Measurements from ENCODE around the gene RAB31. TPM values are rescaled to one million over a fixed set of nuclear protein-coding genes. Genes with fewer than 3 reads are reported as not detected.

The RAB31 gene
- total and polyA plus RNA-seq, 2 of the 13 experiments (the other 11 are each of a cell fraction or from before 2014, with no cell fraction given), result 1.1 to 1.7 TPM

DNA sequence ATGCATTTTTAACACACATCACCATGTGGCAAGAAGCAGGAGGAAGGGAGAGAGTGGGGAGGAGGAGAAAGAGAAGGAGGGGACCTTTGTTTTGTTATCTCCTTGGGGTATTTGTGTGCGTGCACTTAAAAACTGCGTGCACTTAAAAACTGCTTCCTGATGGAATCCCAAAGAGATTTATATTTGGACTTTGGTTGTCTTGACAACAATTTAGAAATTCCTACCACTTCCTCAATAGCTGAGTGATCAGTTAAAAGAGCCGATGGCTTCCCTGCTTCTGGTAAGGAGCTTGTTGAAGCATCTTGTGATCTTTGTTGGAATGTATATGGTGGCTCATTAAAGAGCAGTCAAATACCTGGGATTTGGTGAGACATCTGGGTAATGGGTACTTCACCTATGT is 4.5 kb downstream of the RAB31 start:
- H3K36me3 ChIP-seq (replicated peaks in 1 of 2; ENCODE audit: control insufficient read depth in 1 of 2, insufficient read depth in 2 of 2, low read length in 2 of 2), result no peaks in the 10 kb centered on the region

DNA sequence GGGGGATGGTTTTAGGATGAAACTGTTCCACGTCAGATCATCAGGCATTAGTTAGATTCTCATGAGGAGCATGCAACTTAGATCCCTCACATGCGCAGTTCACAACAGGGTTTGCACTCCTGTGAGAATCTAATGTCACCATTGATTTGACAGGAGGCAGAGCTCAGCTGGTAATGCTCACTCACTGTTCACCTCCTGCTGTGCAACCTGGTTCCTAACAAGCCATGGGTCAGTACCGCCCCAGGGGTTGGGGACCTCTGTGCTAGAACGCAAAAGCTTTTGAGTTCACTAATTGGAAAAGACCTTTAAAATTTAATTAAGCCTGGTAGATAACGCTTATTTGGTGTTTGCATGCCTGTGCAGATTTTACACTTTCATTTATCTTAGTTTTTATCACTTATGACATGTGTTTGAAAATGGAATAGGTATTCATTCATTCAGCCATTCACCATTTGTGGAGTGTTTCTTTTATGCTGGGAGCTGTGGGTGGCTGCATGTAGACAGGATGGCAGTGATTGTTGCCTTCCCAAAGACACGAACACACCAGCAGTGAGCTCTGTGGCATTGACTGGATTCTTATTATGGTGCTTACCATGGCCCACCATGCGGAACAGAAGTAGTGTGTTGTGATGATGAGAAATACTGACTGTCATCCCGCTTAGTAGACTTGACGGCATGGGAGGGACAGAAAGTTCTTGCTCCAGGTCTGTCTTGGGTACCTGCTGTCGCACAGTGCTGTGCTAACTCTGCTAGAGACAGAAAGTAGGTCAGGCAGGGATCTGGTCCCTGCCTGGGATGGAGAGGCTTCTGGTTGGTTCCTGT is 6.4 kb downstream of the RAB31 start:
- no peak for FAIRE-seq
- CTCF ChIA-PET (ENCODE audit: low intra/inter-chr PET ratio, low total read pairs), result no interaction called here
- TF ChIP-seq ZNF720 (CRISPR knock-in tag; IDR thresholded peaks at IDR 0.05), result no peak
- no peak for TF ChIP-seq ZNF883 (CRISPR knock-in tag; IDR thresholded peaks at IDR 0.05; ENCODE audit: not compliant biosample characterization)
- TF ChIP-seq FOXK2 (IDR thresholded peaks at IDR 0.05), result no peak
- TF ChIP-seq DPF2 (CRISPR knock-in tag; IDR thresholded peaks at IDR 0.05; ENCODE audit: borderline replicate concordance, low read depth), result no peak
- TF ChIP-seq, protein P1, sequence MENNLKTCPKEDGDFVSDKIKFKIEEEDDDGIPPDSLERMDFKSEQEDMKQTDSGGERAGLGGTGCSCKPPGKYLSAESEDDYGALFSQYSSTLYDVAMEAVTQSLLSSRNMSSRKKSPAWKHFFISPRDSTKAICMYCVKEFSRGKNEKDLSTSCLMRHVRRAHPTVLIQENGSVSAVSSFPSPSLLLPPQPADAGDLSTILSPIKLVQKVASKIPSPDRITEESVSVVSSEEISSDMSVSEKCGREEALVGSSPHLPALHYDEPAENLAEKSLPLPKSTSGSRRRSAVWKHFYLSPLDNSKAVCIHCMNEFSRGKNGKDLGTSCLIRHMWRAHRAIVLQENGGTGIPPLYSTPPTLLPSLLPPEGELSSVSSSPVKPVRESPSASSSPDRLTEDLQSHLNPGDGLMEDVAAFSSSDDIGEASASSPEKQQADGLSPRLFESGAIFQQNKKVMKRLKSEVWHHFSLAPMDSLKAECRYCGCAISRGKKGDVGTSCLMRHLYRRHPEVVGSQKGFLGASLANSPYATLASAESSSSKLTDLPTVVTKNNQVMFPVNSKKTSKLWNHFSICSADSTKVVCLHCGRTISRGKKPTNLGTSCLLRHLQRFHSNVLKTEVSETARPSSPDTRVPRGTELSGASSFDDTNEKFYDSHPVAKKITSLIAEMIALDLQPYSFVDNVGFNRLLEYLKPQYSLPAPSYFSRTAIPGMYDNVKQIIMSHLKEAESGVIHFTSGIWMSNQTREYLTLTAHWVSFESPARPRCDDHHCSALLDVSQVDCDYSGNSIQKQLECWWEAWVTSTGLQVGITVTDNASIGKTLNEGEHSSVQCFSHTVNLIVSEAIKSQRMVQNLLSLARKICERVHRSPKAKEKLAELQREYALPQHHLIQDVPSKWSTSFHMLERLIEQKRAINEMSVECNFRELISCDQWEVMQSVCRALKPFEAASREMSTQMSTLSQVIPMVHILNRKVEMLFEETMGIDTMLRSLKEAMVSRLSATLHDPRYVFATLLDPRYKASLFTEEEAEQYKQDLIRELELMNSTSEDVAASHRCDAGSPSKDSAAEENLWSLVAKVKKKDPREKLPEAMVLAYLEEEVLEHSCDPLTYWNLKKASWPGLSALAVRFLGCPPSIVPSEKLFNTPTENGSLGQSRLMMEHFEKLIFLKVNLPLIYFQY (CRISPR knock-in tag; IDR thresholded peaks at IDR 0.05; ENCODE audit: borderline replicate concordance), result no peak
- no peak for TF ChIP-seq FOSL2 (CRISPR knock-in tag; IDR thresholded peaks at IDR 0.05)
- in situ Hi-C loops (cut with HindIII; ENCODE audit: extremely low pct_ligation_motif_present, low pct_unique_long_range_greater_than_20kb), result no loop called here
- no peak overlapping the region for H3K9ac ChIP-seq (ENCODE audit: insufficient read depth, low read depth, low read length)
- no peak overlapping the region for H3K27ac ChIP-seq (ENCODE audit: extremely low read length, insufficient read depth, low read length)
- no peaks in the 10 kb centered on the region for H3K9me3 ChIP-seq (ENCODE audit: low read length)
- WGBS (ENCODE audit: low lambda C conversion rate), result 78% methylated on average over 10 of the region's 10 CpGs
- H3K27me3 ChIP-seq (ENCODE audit: control insufficient read depth in 1 of 2, insufficient read depth in 2 of 2, low read length in 2 of 2), result peaks cover 0 to 16% of the 10 kb centered on the region in 2 experiments; a peak in 4 of 5 replicates
- POLR2A ChIA-PET, result no interaction called here
- H3K4me1 ChIP-seq (ENCODE audit: insufficient read depth, low read length), result no peaks in the 10 kb centered on the region
- H2AFZ ChIP-seq (ENCODE audit: low read length), result no peak overlapping the region
- no peak overlapping the region for H3K4me3 ChIP-seq (replicated peaks in 1 of 3; ENCODE audit: insufficient read depth in 1 of 3, low read depth in 2 of 3, low read length in 3 of 3)
- no peak for ATAC-seq
- intact Hi-C loops (cut with micrococcal nuclease; ENCODE audit: unreplicated experiment), result no loop called here
- H3K79me2 ChIP-seq (ENCODE audit: insufficient read depth, low read length), result no peaks in the 10 kb centered on the region
- no peak for DNase-seq (ENCODE audit: low spot score)
- H4K20me1 ChIP-seq (ENCODE audit: insufficient read depth, low read length), result no peaks in the 10 kb centered on the region
- BruUV-seq (replicated peaks), result no TSS peak
- no peaks in the 10 kb centered on the region for H3K36me3 ChIP-seq (replicated peaks in 1 of 2; ENCODE audit: control insufficient read depth in 1 of 2, insufficient read depth in 2 of 2, low read length in 2 of 2)
- no peak overlapping the region for H3K4me2 ChIP-seq (ENCODE audit: low read depth, low read length)

More for the DNA sequence above, 4.5 kb downstream of the RAB31 start:
- H3K27ac ChIP-seq (ENCODE audit: extremely low read length, insufficient read depth, low read length), result no peak overlapping the region
- DNase-seq (ENCODE audit: low spot score) (no peak), FAIRE-seq (no peak), ATAC-seq (no peak)
- peaks cover 1 to 31% of the 10 kb centered on the region in 2 experiments; a peak in 4 of 5 replicates for H3K27me3 ChIP-seq (ENCODE audit: control insufficient read depth in 1 of 2, insufficient read depth in 2 of 2, low read length in 2 of 2)
- no peak overlapping the region for H3K9ac ChIP-seq (ENCODE audit: insufficient read depth, low read depth, low read length)
- peaks cover 3% of the 10 kb centered on the region for H3K4me1 ChIP-seq (ENCODE audit: insufficient read depth, low read length)
- POLR2A ChIA-PET, result no interaction called here
- intact Hi-C loops (cut with micrococcal nuclease; ENCODE audit: unreplicated experiment) (no loop called here), in situ Hi-C loops (cut with HindIII; ENCODE audit: extremely low pct_ligation_motif_present, low pct_unique_long_range_greater_than_20kb) (no loop called here)
- H3K9me3 ChIP-seq (ENCODE audit: low read length), result no peaks in the 10 kb centered on the region
- H3K4me2 ChIP-seq (ENCODE audit: low read depth, low read length), result no peak overlapping the region
- TF ChIP-seq, protein P2, sequence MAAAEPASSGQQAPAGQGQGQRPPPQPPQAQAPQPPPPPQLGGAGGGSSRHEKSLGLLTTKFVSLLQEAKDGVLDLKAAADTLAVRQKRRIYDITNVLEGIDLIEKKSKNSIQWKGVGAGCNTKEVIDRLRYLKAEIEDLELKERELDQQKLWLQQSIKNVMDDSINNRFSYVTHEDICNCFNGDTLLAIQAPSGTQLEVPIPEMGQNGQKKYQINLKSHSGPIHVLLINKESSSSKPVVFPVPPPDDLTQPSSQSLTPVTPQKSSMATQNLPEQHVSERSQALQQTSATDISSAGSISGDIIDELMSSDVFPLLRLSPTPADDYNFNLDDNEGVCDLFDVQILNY (CRISPR knock-in tag; conservative IDR thresholded peaks at IDR 0.05), result no peak
- TF ChIP-seq, protein P3, sequence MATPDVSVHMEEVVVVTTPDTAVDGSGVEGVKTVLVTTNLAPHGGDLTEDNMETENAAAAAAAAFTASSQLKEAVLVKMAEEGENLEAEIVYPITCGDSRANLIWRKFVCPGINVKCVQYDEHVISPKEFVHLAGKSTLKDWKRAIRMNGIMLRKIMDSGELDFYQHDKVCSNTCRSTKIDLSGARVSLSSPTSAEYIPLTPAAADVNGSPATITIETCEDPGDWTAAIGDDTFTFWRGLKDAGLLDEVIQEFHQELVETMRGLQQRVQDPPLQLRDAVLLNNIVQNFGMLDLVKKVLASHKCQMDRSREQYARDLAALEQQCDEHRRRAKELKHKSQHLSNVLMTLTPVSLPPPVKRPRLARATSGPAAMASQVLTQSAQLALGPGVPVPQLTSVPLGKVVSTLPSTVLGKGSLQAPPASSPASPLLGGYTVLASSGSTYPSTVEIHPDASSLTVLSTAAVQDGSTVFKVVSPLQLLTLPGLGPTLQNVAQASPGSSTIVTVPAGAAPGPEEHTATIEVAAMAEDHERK (CRISPR knock-in tag; IDR thresholded peaks at IDR 0.05; ENCODE audit: low read depth), result no peak
- H3K4me3 ChIP-seq (replicated peaks in 1 of 3; ENCODE audit: insufficient read depth in 1 of 3, low read depth in 2 of 3, low read length in 3 of 3), result no peak overlapping the region
- no peaks in the 10 kb centered on the region for H3K79me2 ChIP-seq (ENCODE audit: insufficient read depth, low read length)
- BruUV-seq (replicated peaks), result no TSS peak
- no peaks in the 10 kb centered on the region for H4K20me1 ChIP-seq (ENCODE audit: insufficient read depth, low read length)
- WGBS (ENCODE audit: low lambda C conversion rate), result 78% methylated on average over 3 of the region's 3 CpGs
- H2AFZ ChIP-seq (ENCODE audit: low read length), result no peak overlapping the region
- CTCF ChIA-PET (ENCODE audit: low intra/inter-chr PET ratio, low total read pairs), result no interaction called here
